T-helper 1 cell treated with Interleukin-12 subunit alpha and Interleukin-12 subunit beta and Interleukin-4 antibody, amounts not matched to agents 30 ng/mL and 1 ng/mL, for 36 hours (primary cell): ENCODE data around the gene TCF12. TPM values are rescaled to one million over a fixed set of nuclear protein-coding genes. Genes with fewer than 3 reads are reported as not detected.
"Not testable (repeated sequence)": the region's sequence is repeated elsewhere in the genome, so short reads cannot be mapped to it uniquely, and the experiment has no call there.

Source experiments
- intact Hi-C: fragments of 100-400 bp; cut with micrococcal nuclease; formaldehyde crosslinking; loops from one replicate; pipeline ENCODE4 v1.15.1; 2024
- total RNA-seq: library from RNA; stranded (reverse); gene quantifications from 2 replicates; pipeline ENCODE4 v1.2.3, GENCODE V29; 2022

Gene TCF12
- total RNA-seq, 1 donor from 2014 or later, result 86.2 TPM

GRCh38 chr15:57014896-57015295 lies 96.5 kb downstream of the TCF12 start:
- intact Hi-C loops, result not testable (repeated sequence)

DNA sequence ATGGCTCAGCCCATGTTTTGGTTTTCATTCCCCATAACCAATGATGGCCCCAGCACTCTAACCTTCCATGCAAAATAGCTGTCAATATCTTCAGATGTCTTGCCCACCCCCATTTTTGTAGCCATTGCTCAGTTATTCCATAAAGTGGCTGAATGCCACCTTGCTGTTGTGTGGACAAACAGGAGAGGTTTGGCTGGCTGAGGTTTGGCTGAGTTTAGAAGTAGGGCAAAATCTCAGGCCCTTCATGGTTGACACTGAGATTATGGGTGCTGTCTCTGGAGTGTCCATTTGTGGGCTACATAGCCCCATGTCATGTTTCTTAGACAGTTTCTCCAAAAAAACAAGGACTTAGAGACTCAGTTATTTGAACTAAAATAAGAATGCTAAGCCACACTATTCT lies 96.9 kb downstream of the TCF12 start:
- intact Hi-C loops, result no loop called here

DNA sequence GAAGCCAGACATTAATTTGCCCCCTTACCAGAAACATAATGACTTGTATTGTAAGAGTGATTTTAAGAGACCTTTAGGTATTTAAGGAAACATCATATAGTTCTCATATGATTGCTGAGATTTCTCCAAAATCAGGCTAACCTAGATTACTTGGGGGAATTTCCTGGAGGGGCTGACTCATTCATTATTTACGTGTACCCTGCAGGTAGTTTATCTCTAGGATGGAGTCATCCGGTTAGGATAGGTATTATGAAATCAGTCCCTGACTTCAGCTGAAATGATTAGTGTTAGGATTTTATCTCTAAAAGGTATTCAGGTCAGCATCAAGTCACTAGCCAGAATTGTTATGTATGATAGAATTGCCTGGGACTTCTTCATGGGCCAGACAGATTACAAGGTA lies 97.5 kb downstream of the TCF12 start:
- intact Hi-C loops, result no loop called here

DNA sequence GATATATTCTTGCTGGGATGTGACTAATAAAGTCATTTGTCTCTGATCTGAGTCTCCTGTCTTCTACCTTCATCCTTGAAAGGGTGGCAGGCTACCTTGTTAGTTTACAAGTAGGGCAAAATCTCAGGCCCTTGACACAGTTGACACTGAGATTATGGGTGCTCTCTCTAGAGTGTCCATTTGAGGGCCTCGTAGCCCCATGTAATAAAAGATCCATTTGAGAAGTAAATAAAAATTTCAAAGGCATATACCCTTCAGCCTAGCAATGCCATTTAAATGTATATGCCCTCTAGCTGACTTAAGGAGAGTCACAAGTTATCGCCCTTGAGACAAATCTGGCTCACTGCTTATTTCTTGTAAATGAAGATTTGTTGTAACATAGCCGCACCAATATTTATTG lies 98.6 kb downstream of the TCF12 start:
- intact Hi-C loops, result no loop called here

GRCh38 chr15:57018151-57018550 lies 99.7 kb downstream of the TCF12 start:
- intact Hi-C loops, result no loop called here

DNA sequence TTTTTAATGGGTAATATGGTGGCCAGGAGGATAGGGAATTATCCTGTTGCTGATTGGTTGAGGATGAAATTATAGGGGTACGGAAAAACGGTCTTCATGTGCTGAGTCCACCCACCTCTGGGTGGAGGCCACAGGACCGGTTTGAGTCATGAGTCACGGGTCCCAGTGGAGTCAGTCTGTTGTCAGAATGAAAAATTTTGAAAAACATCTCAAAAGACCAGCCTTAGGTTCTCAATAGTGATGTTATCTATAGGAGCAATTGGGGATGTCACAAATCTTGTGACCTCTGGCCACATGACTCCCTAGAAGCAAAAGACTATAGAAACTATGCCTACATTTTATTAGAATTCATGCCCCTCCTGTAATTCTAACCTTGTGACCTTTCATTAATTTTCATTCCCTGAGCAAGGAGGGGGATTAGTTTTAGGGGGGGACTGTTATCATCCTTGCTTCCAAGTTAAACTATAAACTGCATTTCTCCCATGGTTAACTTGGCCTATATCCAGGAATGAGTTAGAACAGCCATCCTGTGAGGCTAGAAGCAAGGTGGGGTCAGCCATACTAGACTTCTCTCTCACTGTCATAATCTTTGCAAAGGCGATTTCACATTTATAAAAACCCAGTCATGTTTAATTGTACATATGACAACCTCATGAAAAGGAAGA lies 101.2 kb downstream of the TCF12 start:
- intact Hi-C loops, result no loop called here

- intact Hi-C loops, result no loop called here
Observed at GRCh38 chr15:57025264-57025926, 107.0 kb downstream of the TCF12 start.

DNA sequence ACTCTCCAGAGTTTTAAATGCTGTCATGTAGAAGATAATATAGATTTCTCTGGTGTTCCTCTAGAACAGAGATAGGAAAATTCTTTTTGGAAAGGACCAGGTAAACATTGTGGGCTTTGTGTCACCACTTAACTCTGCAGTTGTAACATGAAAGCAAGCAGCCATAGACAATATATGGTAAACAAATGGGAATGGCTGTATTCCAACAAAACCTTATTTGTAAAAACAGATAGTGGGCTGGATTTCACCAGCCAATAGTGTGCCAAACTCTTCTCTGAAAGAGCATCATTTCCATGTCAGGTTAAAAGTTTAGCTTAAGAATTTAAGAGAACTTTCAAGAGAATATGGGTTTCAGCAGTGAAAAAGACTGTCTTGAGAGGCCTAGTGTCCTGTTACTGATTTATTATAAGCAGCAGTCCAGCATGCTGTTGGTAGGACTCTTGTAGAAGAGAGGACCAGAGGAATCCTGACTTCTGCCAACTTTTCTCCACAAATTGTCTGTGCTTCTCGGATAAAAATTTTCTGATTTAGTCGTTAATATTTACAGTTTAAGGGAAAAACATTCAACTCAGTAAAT lies 107.7 kb downstream of the TCF12 start:
- intact Hi-C loops, result no loop called here

GRCh38 chr15:57027596-57027995 lies 109.2 kb downstream of the TCF12 start:
- intact Hi-C loops, result no loop called here

GRCh38 chr15:57028176-57028575 lies 109.7 kb downstream of the TCF12 start:
- intact Hi-C loops, result no loop called here

DNA sequence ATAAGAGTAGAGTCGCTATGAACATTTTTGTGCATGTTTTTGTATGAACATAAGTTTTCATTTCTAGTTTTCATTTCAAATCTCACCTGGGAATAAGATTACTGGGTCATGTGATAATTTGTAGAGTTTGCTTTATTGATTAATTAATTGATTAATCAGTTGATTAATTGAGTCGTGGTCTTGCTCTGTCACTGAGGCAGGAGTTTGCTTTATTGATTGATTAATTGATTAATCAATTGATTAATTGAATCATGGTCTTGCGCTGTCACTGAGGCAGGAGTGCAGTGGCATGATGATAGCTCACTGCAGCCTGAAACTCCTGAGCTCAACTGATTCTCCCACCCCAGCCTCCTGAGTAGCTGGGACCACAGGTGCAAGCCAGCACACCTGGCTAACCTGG lies 111.6 kb downstream of the TCF12 start:
- intact Hi-C loops, result no loop called here

GRCh38 chr15:57031082-57031481 lies 112.6 kb downstream of the TCF12 start:
- intact Hi-C loops, result no loop called here

DNA sequence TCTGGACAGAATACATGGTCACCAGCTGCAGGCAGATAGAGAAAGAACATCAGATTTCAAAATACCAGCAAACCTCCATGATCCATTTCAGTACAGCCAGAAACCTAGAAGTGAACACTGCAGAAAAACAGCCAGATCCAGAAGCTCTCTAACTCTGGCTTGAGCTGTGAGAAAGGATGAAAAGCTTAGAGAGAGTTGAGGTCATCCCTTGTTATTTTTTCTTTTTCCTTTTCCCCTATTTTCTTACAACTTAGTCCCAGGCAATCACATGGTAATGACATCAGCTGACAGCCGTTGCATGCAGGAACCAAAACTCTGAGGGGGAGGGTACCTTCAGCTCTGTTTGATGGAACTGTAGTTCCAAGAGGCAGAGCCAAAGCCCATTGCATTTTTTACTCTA lies 113.2 kb downstream of the TCF12 start:
- intact Hi-C loops, result no loop called here

DNA sequence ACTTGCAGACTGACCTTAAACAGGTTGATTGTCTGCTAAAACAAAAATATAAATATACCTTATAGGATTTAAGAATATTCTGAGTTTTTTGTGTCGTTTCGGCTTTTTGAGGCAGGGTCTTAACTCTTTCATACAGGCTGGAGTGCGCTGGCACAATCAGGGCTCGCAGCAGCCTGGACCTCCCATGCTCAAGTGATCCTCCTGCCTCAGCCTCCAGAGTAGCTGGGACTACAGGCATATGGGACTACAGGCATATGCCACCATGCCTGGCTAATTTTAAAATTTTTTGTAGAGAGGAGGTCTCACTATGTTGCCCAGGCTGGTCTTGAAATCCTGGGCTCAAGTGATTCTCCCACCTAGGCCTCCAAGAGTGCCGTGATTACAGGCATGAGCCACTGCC lies 113.9 kb downstream of the TCF12 start:
- intact Hi-C loops, result no loop called here

- intact Hi-C loops, result no loop called here
Observed at GRCh38 chr15:57033715-57034439, 115.4 kb downstream of the TCF12 start.

GRCh38 chr15:57034613-57035012 lies 116.2 kb downstream of the TCF12 start:
- intact Hi-C loops, result no loop called here

GRCh38 chr15:57035664-57036063 lies 117.2 kb downstream of the TCF12 start:
- intact Hi-C loops, result no loop called here

DNA sequence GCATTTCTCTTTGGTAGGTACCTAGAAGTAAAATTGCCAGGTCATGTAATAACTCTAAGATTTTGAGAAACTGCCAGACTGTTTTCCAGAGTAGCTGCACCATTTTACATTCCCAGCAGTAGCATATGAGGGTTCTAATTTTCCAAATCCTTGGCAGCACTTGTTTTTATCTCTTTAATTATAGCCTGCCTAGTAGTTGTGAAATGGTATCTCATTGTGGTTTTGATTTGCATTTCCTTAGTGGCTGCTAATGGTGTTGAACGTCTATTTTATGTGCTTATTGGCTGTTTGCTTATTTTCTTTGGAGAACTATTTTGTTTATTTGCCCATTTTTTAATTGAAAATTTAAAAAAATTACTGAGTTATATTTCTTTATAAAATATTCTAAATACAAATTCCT lies 117.9 kb downstream of the TCF12 start:
- intact Hi-C loops, result no loop called here

GRCh38 chr15:57037548-57037947 lies 119.1 kb downstream of the TCF12 start:
- intact Hi-C loops, result no loop called here

DNA sequence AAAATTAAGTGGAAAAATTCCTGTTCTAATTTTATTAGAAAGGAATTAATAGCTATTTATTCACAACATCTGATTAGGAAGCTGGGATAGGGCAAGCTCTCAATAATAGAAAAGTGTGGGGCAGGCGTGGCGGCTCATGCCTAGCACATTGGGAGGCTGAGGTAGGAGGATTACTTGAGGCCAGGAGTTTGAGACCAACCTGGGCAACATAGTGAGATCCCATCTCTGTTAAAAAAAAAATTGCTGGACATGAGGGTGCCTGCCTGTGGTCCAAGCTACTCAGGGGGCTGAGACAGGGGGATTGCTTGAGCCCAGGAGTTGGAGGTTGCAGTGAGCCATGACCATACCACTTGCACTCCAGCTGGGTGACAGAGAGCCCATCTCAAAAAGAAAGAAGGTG lies 119.6 kb downstream of the TCF12 start:
- intact Hi-C loops, result no loop called here

- intact Hi-C loops, result no loop called here
Observed at GRCh38 chr15:57038496-57038895, 120.1 kb downstream of the TCF12 start.

DNA sequence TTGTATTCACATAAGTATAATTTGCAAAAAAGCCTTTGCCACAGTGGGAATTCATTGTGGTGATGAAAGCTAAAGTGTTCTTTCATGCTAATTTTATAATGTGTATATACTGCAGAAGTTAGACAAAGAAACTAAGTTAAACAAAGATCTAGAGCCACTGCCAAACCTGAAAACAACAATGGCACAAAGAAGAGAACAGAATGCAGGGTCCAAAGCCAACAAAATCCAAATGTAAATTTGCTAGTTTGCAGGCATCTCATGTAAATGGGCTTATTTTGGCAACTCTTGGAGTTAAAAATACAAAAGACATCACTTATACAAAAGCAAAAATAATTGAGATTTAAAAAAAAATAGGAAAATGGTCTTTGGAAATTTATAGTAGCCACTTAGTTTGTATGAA lies 123.0 kb downstream of the TCF12 start:
- intact Hi-C loops, result no loop called here
